ENCODE data around the gene JCAD. TPM values are rescaled to one million over a fixed set of nuclear protein-coding genes. Genes with fewer than 3 reads are reported as not detected.

JCAD gene
- total and polyA plus RNA-seq, 9 of the 15 experiments (the other 6 are each of a cell fraction or from before 2014, with no cell fraction given), result not detected

- no peak for TF ChIP-seq CUX1 (CRISPR knock-in tag; IDR thresholded peaks at IDR 0.05)
- TF ChIP-seq HDAC6 (IDR thresholded peaks at IDR 0.05; ENCODE audit: low read depth, low read length), result no peak
- TF ChIP-seq KDM2B (CRISPR knock-in tag; IDR thresholded peaks at IDR 0.05), result no peak
- no peak for TF ChIP-seq GMEB1 (CRISPR knock-in tag; IDR thresholded peaks at IDR 0.05)
- TF ChIP-seq CTBP1 (IDR thresholded peaks at IDR 0.05; ENCODE audit: borderline replicate concordance), result peak; percentile 91
- no peak for TF ChIP-seq TFAP4 (CRISPR knock-in tag; IDR thresholded peaks at IDR 0.05; ENCODE audit: borderline replicate concordance)
- no peak for TF ChIP-seq ZNF551 (CRISPR knock-in tag; IDR thresholded peaks at IDR 0.05)
- no peak for TF ChIP-seq POLR2AphosphoS2 (IDR thresholded peaks at IDR 0.05; ENCODE audit: low read length)
- no peak for TF ChIP-seq EHMT2 (IDR thresholded peaks at IDR 0.05)
- TF ChIP-seq ZNF217 (CRISPR knock-in tag; IDR thresholded peaks at IDR 0.05), result no peak
- TF ChIP-seq TAF1 (IDR thresholded peaks at IDR 0.05; ENCODE audit: control insufficient read depth, extremely low read depth, insufficient read depth, low read length, severe bottlenecking), result no peak
- TF ChIP-seq ZNF75A (CRISPR knock-in tag; IDR thresholded peaks at IDR 0.05), result no peak
- TF ChIP-seq UBTF (IDR thresholded peaks at IDR 0.05; ENCODE audit: borderline replicate concordance in 1 of 2, low read depth in 2 of 2, low read length in 2 of 2), result no peak
Measured at GRCh38 chr10:30070001-30070685, 10.8 kb upstream of the JCAD start (continued).

All from K562 (cell line).